Heart right ventricle (tissue), 16 donors: ENCODE data around the gene MFSD12. TPM values are rescaled to one million over a fixed set of nuclear protein-coding genes. Genes with fewer than 3 reads are reported as not detected.

Source experiments
- ATAC-seq, 8 donors: fragments of 200-7000 bp; cut with Tn5 transposase; one replicate each; pipeline ENCODE4 v1.9.1; 2020; ENCODE audit warnings: mild to moderate bottlenecking in 8 of 8, moderate library complexity in 8 of 8, moderate number of reproducible peaks in 1 of 8
- DNase-seq, 2 donors: peaks; one replicate each; pipeline ENCODE4 v3.0.0-alpha.2; 2020
- H3K27ac ChIP-seq, 10 donors: fragments of 200-600 bp; sonication (generic) in 2 of 10; one replicate each; pipeline versions ENCODE4 v1.5.0 to v1.8.0; 2020 to 2022; ENCODE audit warnings: mild to moderate bottlenecking in 3 of 10
- H3K27me3 ChIP-seq, 7 donors: fragments of 200-600 bp; one replicate each; pipeline ENCODE4 v1.8.0; 2021 to 2022; ENCODE audit warnings: mild to moderate bottlenecking in 2 of 7
- H3K36me3 ChIP-seq, 9 donors: fragments of 200-600 bp; sonication (generic) in 1 of 9; one replicate each; pipeline versions ENCODE4 v1.5.0 to v1.8.0; 2020 to 2022; ENCODE audit warnings: mild to moderate bottlenecking in 2 of 9
- H3K4me1 ChIP-seq, 9 donors: fragments of 200-600 bp; sonication (generic) in 1 of 9; one replicate each; pipeline versions ENCODE4 v1.5.0 to v1.8.0; 2020 to 2022; ENCODE audit warnings: mild to moderate bottlenecking in 4 of 9
- H3K4me3 ChIP-seq, 10 donors: fragments of 200-600 bp; sonication (generic) in 2 of 10; one replicate each; pipeline versions ENCODE4 v1.5.0 to v1.8.0; 2020 to 2022; ENCODE audit warnings: mild to moderate bottlenecking in 7 of 10, moderate library complexity in 2 of 10
- H3K9me3 ChIP-seq, 11 donors: fragments of 200-600 bp in 10 of 11; sonication (generic) in 2 of 11; one replicate each; pipeline versions ENCODE4 v1.5.0 to v1.8.0; 2013 to 2022; ENCODE audit warnings: mild to moderate bottlenecking in 2 of 11, control low read depth in 1 of 11, moderate library complexity in 1 of 11
- WGBS, 2 donors: extraction: QIAGEN DNeasy Blood & Tissue Kit; methylation state at CpG; one replicate each; pipeline ENCODE4 v1.1.7; 2013; ENCODE audit warnings: inconsistent platforms in 1 of 2; 5-methylcytosine and 5-hydroxymethylcytosine counted together
- intact Hi-C, 10 donors: fragments of 100-400 bp; cut with DNase I; formaldehyde crosslinking; loops; one replicate each; pipeline versions ENCODE4 v1.11.1 to v1.14.2; 2022
- polyA plus RNA-seq, 2 donors: library from polyadenylated mRNA; stranded (reverse); fragments of 200-250 nt; gene quantifications; one replicate each; pipeline ENCODE4 v1.2.3, GENCODE V29; 2013
- total RNA-seq, 10 donors: library from RNA; stranded (reverse); fragmentation: NEBNext Ultra II Directional in 3 of 10; extraction: Animal tissue kit (Norgen Biotek cat#: 25700) in 3 of 10; gene quantifications; one replicate each; pipeline versions ENCODE4 v1.2.1 to v1.2.4, GENCODE V29; 2021 to 2023
- TF ChIP-seq, protein P1 (sequence below), 9 donors: fragments of 200-600 bp; sonication (generic) in 2 of 9; IDR thresholded peaks; one replicate each; pipeline versions ENCODE4 v1.5.0 to v1.8.0; 2021 to 2022; ENCODE audit warnings: antibody characterized with exemption in 9 of 9, mild to moderate bottlenecking in 5 of 9, moderate library complexity in 1 of 9
- donor health status: Arrhythmogenic right ventricular cardiomyopathy.
- donor health status: ischemic (EF 13 %, LVEDD 7.1; RV severe dilation, severe dysfunction).
- donor health status: healthy with polysubstance abuse.
- donor health status: DM: no; HTN: yes; CAD: no.
- donor health status: DM: no; HTN: no; CAD: no.
- donor health status: ischemic (EF 25% LVEDD 6.9; RV normal size, moderate dysfunction).
- donor health status: ischemic (EF 25% LVEDD 5.7; RV mildly dilated, moderate dysfunction).
- donor health status: healthy.
- donor health status: DM: yes; HTN: yes; CAD: no.
- donor health status: Ischemic cardiomyopathy.
- donor health status: ischemic (EF 35%, LVEDD 5.7; RV mildly dilated, moderate dysfunction).
- donor health status: nonischemic (EF 11% LVEDD 7.7; RV severe dilation, severe dysfunction).
- donor health status: DM: yes; HTN: yes; CAD: no.
- donor health status: PGD.
- donor health status: ischemic (EF 29% LVEDD 5.4; RV normal size, mild dysfunction).
- donor health status: nonischemic (EF 23%, LVEDD 6.1; RV moderate dilation, normal function).

MFSD12 gene
- total and polyA plus RNA-seq, 12 donors = 11.6 to 43.2 (median 22.1) TPM

DNA sequence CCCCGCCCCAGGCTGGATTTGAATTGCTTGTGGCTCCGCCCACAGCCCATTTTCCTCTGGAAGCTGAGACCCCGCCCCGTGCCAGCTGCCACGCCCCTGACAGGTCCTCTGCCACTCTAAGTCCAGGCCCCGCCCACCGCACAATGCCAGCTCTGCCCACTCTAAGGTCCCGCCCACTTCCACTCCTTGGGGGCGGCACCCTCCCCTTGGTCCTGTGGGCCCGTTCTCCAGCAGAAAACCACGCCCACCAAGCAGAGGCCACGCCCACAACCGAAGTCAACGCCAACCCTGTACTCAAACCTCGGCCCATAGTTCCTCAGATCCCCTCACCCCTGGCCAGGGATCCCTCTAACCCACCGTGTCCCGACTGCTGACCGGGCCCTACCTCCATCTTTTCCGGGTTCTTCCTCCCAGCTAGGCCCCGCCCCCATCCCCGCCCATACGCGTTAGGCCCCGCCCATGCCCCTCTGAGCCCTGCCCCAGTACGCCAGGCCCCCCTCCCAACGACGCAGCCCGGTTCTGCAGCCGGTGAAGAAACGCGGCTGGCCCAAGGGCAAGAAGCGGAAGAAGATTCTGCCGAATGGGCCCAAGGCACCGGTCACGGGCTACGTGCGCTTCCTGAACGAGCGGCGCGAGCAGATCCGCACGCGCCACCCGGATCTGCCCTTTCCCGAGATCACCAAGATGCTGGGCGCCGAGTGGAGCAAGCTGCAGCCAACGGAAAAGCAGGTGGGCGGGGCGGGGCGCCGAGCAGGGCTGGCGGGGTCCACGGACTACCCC, 16.7 kb upstream of the MFSD12 start:
- peak overlapping the region in 9 of 10 donors; percentile 86 to 100 (median 98) for H3K4me3 ChIP-seq
- no peaks in the 10 kb centered on the region for H3K27me3 ChIP-seq
- H3K27ac ChIP-seq = peak overlapping the region in 2 of 10 donors; percentile 85 to 90
- intact Hi-C loops = loop anchor here in 2 of 10 donors (2.0 to 10.0 kb wide), 2 partner anchors 51 to 67 kb away; partner anchors contain the start of genes CACTIN (in 1 of the 2) and FZR1 (in 1 of the 2)
- peaks cover 10 to 40% (median 26%) of the 10 kb centered on the region in 9 donors for H3K4me1 ChIP-seq
- peaks cover 0 to 13% (median 0%) of the 10 kb centered on the region in 9 donors for H3K36me3 ChIP-seq
- peak; percentile 79 to 85 for DNase-seq
- TF ChIP-seq, protein P1, sequence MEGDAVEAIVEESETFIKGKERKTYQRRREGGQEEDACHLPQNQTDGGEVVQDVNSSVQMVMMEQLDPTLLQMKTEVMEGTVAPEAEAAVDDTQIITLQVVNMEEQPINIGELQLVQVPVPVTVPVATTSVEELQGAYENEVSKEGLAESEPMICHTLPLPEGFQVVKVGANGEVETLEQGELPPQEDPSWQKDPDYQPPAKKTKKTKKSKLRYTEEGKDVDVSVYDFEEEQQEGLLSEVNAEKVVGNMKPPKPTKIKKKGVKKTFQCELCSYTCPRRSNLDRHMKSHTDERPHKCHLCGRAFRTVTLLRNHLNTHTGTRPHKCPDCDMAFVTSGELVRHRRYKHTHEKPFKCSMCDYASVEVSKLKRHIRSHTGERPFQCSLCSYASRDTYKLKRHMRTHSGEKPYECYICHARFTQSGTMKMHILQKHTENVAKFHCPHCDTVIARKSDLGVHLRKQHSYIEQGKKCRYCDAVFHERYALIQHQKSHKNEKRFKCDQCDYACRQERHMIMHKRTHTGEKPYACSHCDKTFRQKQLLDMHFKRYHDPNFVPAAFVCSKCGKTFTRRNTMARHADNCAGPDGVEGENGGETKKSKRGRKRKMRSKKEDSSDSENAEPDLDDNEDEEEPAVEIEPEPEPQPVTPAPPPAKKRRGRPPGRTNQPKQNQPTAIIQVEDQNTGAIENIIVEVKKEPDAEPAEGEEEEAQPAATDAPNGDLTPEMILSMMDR (IDR thresholded peaks at IDR 0.05) = no peak
- H3K9me3 ChIP-seq = no peaks in the 10 kb centered on the region
- ATAC-seq = peak in 5 of 8 donors; percentile 6 to 43 (median 14)
- WGBS, 2 donors = 58 to 62% methylated on average over 55 of the region's 55 CpGs

DNA sequence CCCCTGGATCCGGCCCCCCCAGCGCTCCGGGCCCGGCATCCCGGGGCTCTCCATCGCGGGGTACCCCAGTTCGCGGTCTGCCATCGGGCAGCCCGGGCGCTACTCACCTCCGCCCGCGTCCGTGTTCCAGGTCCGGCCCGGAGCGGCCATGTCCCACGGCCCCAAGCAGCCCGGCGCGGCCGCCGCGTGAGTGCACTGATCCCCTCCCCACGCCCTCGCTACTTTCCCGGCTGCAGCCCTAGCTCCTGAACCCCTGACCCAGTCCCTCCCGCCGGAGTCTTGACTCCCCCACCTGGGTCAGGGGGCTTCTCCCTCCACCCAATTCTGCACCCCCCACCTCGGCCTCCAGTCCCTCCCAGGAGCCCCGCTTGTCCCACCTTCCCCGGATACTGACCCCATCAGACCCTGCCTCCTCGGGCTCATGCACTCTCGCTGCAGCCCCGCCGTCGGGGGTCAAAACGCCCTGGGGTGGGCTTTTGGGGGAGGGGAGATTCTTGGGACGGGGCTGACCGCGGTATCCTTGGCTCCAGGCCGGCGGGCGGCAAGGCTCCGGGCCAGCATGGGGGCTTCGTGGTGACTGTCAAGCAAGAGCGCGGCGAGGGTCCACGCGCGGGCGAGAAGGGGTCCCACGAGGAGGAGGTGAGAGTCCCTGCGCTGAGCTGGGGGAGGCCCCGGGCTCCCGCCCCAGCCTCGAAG, 15.9 kb upstream of the MFSD12 start:
- WGBS, 2 donors = 0 to 2% methylated on average over 59 to 60 of the region's 60 CpGs
- peaks cover 10 to 40% (median 26%) of the 10 kb centered on the region in 9 donors for H3K4me1 ChIP-seq
- intact Hi-C loops = loop anchor here in 2 of 10 donors (2.0 to 10.0 kb wide), 2 partner anchors 51 to 67 kb away; partner anchors contain the start of genes CACTIN (in 1 of the 2) and FZR1 (in 1 of the 2)
- peaks cover 0 to 13% (median 0%) of the 10 kb centered on the region in 9 donors for H3K36me3 ChIP-seq
- ATAC-seq (peak in 7 of 8 donors; percentile 0 to 16 (median 1)), DNase-seq (peak in 1 of 2 donors; percentile 43)
- no peaks in the 10 kb centered on the region for H3K9me3 ChIP-seq
- H3K4me3 ChIP-seq = peak overlapping the region; percentile 66 to 100 (median 96)
- H3K27me3 ChIP-seq = no peaks in the 10 kb centered on the region
- H3K27ac ChIP-seq = peak overlapping the region in 9 of 10 donors; percentile 61 to 90 (median 77)
- TF ChIP-seq, protein P1 (IDR thresholded peaks at IDR 0.05) = no peak

DNA sequence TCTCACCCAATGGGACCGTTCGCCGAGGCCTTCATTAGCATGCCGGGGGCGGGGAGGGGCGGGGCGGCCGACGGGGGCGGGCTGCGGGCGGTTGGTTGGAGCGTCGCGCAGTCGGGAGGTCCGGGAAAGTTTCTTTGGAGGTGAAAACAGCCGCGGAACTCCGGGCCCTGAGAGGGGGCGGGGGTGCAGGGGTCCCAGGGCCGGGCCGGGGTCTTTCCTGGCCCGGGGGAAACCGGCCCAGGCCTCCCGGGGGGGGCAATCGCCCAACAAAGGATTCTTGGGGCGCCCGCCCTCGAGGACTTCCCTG, 15.4 kb upstream of the MFSD12 start, which contains the start of gene HMG20B:
Gene HMG20B (plus strand): TSS at position 90 of the 307 bp plus-strand sequence. CDS start 366 bp downstream, outside the sequence.
- Histone ChIP-seq H3K4me3 (peak within 1 kb of the TSS; percentile 66 to 100 (median 96)), H3K4me1 (peaks cover 10 to 40% (median 26%) of the 10 kb centered on the region in 9 donors), H3K9me3 (no peaks in the 10 kb centered on the region), H3K27ac (peak within 1 kb of the TSS in 9 of 10 donors; percentile 61 to 90 (median 77)), H3K36me3 (peaks cover 0 to 13% (median 0%) of the 10 kb centered on the region in 9 donors), H3K27me3 (no peaks in the 10 kb centered on the region)
- TF ChIP-seq, protein P1 (IDR thresholded peaks at IDR 0.05) = no peak
- ATAC-seq = peak in 1 of 8 donors; percentile 0
- intact Hi-C loops = loop anchor here in 4 of 10 donors (1.0 to 10.0 kb wide), 3 partner anchors 16 to 66 kb away; partner anchors contain the start of genes MFSD12 (in 3 of the 4), CACTIN (in 1 of the 4) and FZR1 (in 1 of the 4)
- no peak for DNase-seq
- 0 to 1% methylated on average over 30 of the region's 30 CpGs for WGBS, 2 donors
